Stimulated activated CD8-positive, alpha-beta memory T cell treated with anti-CD3 and anti-CD28 coated beads, Interleukin-12 subunit alpha, Interleukin-12 subunit beta, amount 100 ng/mL, for 24 hours (primary cell): ENCODE results near the gene OTOG.

ENCODE experiments used
- DNase-seq: peaks from one replicate; pipeline ENCODE4 v3.0.0-alpha.2; 2020; ENCODE audit errors: extremely low read depth

OTOG gene

DNA sequence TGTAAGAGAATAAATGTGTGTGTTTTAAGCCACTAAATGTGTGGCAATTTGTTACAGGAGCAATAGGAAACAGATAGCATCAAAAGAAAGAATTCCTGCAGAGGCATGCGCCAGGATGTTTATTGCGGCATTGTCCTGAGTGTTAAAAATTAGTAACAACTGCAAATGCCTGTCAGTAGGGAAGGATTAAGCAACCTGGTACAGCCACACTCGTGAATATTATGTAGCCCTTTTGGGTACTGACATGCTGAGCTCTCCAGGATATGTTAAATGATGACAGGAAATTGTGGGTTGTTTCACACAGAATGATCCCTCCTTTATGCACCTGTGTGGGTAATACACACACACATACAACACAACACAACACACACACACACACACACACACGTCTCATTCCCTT, 102.6 kb downstream of the OTOG start:
- DNase-seq: no peak

- no peak for DNase-seq
These were observed 103.3 kb downstream of the OTOG start for GRCh38 chr11:17650127-17650911.

GRCh38 chr11:17651061-17651460, 104.0 kb downstream of the OTOG start:
- no peak for DNase-seq

- no peak for DNase-seq
These were observed 104.6 kb downstream of the OTOG start for GRCh38 chr11:17651681-17652080.

- DNase-seq: no peak
These were observed 105.5 kb downstream of the OTOG start for GRCh38 chr11:17652556-17652955.

GRCh38 chr11:17653611-17654010, 106.6 kb downstream of the OTOG start:
- no peak for DNase-seq

- DNase-seq: no peak
These were observed 108.6 kb downstream of the OTOG start for GRCh38 chr11:17655682-17656081.

- DNase-seq: no peak
These were observed 111.2 kb downstream of the OTOG start for GRCh38 chr11:17658211-17658610.

DNA sequence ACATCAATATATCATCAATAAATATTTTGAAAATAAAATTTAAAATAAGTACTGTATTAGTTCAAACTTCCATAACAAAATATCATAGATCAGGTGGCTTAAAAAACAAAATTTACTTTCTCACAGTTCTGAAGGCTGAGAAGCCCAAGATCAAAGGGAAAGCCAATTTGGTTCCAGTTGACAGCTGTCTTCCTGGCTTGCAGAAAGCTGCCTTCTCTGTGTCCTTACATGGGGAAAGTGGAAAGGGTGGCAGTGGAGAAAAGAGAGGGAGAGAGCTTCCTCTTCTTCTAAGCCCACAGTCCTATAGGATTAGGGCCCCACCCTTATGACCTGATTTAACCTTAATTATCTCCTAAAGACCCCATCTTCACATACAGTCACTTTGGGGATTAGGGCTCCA, 121.1 kb downstream of the OTOG start:
- no peak for DNase-seq

- no peak for DNase-seq
These were observed 125.4 kb downstream of the OTOG start for GRCh38 chr11:17672469-17672868.

GRCh38 chr11:17673951-17674350, 126.9 kb downstream of the OTOG start:
- DNase-seq: no peak

DNA sequence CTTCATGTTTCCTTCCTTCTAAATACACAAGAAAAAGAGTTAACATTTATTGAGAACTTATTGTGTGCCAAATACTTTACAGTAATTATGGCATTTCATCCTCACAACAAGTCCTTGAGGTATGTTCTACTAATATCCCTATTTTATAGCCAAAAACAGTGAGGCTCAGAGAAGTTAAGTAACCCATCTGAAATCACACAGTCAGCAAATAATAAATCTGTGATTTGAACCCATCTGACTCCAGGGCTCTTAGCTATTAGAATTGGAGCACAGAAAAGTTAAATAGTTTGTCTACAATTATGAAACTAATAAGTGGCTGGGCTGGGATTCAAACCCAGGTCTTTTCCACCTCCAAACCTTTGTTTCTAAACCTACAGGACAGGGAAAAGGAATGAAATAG, 135.8 kb downstream of the OTOG start:
- DNase-seq: no peak

DNA sequence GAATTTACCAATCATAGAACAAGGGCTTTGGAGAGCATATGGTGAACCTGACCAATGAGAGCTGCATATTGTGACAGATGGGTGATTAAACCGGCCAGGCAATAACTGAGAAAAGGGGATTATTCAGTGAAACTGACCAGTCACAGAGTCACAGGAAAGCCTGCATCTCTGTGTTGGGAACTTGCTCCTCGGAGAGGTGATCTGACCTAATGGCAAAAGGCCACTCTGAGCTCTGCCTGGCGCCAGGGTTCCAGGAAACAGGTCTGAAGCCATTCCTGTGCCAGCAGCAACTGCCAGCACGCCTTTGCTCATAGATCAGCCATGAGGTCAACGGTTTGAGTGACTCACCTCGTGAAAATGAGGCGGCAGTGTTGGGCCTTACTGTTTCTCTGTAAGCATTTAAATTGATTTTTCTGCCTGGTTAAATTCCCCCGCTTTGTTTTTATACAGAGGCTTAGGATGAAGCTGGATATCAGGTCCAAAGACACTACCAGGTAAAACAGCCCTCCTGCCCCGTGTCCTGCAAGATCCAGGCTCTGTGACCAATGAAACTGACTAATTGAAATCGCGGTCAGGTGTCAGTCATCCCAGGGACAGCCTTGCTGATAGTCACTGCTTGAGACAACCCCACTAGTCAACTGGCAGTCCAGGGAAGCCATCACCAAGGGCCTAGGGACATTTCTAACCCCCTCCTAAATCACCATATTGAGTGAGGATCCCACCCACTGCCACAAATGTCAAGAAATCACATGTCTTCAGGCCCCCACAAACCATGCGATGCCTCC, 136.5 kb downstream of the OTOG start:
- DNase-seq: no peak

GRCh38 chr11:17684550-17684949, 137.5 kb downstream of the OTOG start:
- no peak for DNase-seq

GRCh38 chr11:17686231-17686980, 139.3 kb downstream of the OTOG start:
- DNase-seq: no peak

DNA sequence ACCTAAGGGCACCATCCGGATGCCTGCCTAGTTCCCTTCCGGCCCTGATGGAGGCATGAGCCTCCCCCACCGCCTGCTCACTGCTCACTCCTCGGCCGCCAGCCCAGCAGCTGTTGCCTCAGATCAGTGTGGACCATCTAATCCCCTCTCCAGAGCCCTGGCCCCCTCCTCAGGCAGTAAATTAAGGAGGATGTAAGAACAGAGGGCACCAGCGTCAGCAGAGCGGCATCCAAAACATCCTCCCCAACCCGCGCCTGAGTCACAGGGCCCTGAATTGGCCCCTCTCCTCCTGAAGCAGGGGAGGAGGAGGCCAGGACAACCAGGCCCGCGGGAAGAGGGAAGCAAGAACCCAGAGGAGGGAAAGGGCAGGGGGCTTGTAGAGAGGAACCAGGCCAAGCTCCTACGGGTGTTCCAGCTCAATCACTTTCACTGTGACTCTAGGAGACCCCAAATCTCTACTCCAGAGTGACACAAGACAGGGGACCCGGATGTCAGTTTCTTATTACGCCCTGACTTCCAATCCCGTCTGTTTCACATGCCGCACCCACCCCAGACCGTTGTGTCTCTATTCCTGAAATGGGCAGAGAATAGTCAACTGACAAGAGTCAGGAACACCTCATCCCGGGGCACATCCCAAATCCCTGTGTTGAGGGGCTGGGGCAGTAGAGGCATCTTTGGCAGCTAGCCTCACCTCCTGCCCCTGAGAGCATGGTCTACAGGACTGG, 141.0 kb downstream of the OTOG start:
- DNase-seq: no peak

DNA sequence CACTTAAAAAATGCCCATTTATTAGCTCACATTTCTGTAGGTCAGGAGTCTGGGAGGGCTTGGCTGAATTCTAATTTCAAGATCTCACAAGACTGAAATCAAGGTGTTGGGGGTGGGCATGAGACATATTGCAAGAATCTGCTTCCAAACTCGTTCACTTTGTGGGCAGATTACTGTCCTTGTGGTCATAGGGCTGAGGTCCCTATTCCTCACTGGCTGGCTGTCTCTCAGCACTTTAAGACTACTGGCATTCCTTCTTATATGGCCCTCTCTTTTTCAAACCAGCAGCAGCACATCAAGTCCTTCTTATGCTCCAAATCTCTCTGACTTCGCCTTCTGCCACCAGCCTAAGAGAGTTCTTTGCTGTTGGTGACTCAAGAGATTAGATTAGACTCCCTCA, 144.5 kb downstream of the OTOG start:
- DNase-seq: no peak

DNA sequence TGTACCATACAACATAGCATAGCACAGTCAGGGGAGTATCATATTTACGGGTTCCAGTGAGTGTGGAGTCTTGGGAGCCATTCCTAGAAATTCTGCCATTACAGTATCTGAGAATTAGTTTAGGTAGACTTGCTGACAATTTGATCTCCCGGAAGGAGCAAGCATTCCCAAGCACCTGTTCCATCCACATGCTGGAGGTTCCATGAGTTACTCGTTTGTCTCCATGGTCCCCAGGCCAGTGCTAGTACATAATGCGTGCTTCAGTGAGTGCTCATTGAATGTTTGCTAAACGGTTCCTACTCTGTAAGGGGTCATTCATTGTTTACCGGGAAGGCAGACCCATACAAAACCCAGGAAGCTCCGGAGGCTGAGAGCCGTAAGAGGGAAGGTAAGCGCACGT, 144.9 kb downstream of the OTOG start:
- DNase-seq: no peak

DNA sequence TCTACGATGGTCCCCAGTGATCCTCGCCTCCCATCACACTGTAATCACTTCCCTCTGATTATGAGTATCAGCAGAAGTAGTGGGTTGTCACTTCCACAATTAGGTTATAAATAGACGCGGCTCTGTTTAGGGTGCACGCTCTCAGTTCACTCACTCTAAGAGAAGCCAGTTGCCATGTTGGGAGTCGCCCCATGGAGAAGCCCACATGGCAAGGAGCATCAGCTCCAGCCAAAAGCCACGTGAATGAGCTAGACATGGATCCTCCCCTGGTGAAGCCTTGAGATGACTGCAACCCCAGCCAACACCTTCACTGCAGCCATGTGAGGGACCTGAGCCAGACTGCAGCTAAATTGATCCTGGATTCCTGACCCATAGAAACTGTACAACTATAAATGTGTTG, 145.9 kb downstream of the OTOG start:
- no peak for DNase-seq

GRCh38 chr11:17693531-17693930, 146.5 kb downstream of the OTOG start:
- DNase-seq: no peak

DNA sequence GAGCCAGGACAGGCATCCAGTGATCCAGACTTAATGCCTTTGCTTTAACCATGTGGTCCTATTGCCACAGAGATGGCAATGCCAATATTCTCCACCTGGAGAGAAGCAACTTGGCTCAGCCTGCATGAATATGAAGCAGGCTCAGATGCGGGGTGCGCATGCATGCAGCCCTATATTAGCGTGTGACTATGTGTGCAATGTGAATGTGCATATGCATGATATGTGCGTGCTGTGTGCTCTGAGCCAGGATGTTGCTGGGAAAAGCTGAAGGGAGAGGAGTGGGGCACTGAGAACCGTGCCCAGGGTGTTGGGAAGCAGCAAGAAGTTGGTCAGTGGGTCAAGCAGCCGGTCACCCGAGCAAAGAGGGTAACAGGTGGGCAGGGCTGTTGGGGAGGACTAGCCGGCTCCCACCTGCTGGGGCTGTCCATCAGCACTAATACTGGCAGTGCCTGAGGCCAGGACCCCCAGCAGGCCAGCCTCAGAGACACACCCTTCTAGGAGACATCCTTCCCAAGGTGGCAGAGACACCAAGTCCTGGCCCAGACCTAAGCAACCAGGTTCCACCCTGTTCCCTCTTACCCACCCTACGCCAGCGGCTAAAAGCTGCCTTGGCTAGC, 147.5 kb downstream of the OTOG start:
- DNase-seq: no peak
